Activated CD4-positive, CD25-positive, alpha-beta regulatory T cell (primary cell): ENCODE data around the gene GRM4.

Experiments used
- DNase-seq, 4 experiments: peaks; one replicate each; lab custom pipeline; 2025; lab: John Stamatoyannopoulos, UW

The GRM4 gene

DNA sequence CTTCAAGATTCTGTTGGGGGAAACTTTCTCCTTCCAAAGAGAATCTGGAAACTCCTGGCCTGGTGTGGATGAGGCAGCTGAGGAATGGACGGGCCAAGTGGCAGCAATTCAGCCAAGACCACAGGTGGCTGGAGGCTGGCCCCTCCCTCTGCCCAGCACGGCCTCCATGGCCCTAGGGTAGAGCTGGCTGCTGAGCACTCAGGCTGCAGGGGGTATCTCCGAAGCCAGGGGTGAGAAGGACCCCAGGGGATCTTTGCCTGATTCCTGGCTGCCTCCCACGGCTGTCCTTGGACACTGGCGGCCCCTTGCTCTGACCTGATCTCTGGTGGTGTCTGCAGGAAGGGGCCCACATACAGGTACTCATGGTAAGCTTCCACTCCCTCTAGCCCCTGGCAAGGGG lies 39.0 kb downstream of the GRM4 start:
- DNase-seq, result no peak

GRCh38 chr6:34106421-34106820 lies 39.5 kb downstream of the GRM4 start:
- no peak for DNase-seq

DNA sequence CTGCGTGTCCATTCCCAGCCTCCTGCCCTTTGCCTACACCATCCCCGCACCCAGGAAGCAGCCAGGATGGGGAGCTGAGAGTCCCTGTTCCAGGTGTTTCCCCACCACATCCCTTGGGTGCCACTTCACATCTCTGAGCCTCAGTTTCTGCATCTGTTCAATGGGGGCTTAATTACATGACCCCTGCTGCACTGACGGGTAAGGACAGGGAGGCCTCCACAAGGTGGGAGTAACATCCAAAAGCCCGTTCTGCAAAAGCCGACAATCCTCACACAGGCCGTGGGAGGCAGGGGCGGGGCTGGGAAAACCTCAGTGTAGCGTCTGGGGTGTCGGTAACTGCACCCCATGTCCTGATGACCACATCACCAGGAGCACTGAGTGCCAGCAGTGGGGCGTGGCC lies 41.3 kb downstream of the GRM4 start:
- no peak for DNase-seq

- DNase-seq, result no peak
Observed at GRCh38 chr6:34104186-34104585, 41.7 kb downstream of the GRM4 start.

DNA sequence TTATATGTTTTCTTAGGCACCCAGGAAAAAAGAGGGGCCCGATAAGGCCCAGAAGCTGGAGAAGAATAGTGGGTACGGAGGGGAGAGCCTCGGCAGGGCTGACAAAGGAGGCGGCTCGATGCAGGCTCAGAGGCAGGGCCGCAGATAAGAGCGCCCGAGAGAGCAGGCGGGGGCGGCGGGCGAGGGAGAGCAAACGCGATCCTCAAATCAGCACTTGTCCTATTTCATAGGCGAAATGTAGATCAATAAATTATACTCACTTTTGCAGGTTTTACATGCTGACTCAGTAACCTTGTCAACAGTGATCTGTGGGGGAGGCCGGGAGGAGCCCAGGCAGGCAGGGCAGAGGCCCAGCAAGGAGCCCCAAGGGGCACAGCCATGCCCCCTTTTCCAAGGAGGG lies 42.6 kb downstream of the GRM4 start:
- DNase-seq, result no peak

DNA sequence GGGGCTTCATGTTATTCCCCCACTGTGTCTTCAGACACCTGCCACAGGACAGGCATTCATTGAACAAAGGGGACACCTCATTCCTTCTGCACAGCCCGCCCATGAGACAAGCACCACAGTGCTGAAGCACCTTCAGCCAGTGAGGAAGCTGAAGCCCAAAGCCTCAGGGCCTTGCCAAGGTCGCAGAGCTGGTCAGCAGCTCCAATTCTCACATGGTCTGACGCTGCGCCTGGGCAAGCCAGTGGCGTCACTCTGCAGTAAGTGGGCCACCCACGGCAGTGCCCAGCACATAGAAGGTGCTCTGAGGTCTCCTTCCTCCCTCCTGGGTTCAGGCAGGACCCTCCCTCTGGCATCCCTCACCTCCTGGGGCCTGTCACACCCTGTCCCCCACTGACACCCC lies 43.2 kb downstream of the GRM4 start:
- DNase-seq, result no peak

- DNase-seq, result no peak
Observed at GRCh38 chr6:34102099-34102656, 43.7 kb downstream of the GRM4 start.

DNA sequence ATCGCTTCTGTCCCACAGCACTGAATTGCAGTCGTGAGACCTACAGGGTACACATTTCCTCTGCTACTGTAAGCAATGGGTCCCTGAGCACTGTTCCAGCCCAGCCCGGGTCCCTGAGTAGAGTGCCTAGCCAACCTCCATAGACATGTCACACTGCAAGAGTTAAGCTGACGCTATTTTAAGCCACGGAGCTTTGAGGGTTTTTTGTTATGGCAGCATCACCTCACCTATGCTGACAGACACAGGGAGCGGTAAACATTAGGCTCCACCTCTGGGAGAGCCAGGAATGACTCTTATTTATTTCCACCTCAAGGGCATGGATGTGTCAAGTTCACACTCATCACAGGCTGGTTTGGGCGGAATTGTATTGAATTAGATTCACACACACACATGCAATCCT lies 45.1 kb downstream of the GRM4 start:
- no peak for DNase-seq

- DNase-seq, result no peak
Observed at GRCh38 chr6:34099878-34100277, 46.0 kb downstream of the GRM4 start.

DNA sequence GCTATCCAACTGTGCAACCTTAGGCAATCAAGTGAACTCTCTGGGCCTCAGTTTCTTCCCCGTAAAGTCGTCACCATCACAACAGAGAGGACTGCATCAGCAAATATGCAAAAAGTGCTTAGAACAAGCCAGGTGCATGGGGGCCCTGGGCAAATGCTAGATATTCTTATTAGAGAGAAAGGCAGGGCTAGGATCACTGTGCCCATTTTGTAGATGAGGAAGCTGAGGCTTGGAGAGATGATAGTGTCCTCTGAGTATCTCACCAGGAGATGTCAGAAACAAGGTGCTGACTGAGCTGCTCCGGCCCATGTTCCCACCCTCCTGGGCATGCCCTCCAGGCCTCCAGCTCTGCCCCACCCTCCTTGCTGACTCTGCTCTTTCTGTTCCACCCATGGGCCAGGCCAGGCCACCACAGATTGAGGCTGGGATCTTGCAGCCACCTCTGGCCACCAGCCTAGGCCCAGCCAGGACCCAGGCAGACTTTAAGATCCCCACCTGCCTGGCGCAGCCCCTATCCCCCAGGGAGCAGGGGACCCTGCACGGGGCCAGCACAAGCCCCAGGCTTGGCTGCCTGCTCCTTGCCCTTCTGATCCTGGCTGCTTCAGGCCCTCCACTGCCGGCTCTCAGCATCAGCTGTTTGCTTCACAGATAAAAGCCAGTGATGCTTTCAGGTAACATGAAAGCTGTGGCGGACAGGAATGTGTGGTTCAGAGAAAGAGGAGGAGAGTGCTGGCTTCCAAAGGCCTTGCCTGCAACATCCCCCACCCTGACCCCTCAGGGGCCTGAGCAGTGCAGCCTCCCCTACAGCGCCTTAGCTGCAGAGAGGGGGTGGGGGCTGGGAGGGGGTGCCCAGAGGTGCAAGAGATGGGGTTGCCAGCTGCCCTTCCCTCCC lies 47.6 kb downstream of the GRM4 start:
- no peak for DNase-seq

DNA sequence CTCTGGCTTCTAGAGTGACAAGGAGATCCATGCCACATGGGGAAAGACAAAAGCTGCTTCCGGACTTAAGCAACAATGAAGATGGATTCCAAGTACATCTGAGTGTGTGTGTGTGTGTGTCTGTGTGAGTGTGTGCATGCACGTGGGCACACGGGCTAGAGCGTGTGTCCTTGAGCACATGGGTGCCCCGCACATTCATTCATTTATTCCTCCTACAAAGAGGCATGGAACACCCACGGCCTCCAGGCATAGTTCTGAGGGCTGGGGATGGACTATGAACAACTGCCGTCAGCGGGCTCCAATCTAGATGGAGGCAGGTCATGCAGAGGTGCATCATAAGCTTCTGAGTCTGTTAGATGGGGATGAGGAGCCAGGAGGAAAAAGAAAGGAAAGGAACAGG lies 49.1 kb downstream of the GRM4 start:
- no peak for DNase-seq

GRCh38 chr6:34096193-34096592 lies 49.7 kb downstream of the GRM4 start:
- DNase-seq, result no peak

- no peak for DNase-seq
Observed at GRCh38 chr6:34095741-34096140, 50.1 kb downstream of the GRM4 start.

- no peak for DNase-seq
Observed at GRCh38 chr6:34095136-34095505, 50.8 kb downstream of the GRM4 start.

DNA sequence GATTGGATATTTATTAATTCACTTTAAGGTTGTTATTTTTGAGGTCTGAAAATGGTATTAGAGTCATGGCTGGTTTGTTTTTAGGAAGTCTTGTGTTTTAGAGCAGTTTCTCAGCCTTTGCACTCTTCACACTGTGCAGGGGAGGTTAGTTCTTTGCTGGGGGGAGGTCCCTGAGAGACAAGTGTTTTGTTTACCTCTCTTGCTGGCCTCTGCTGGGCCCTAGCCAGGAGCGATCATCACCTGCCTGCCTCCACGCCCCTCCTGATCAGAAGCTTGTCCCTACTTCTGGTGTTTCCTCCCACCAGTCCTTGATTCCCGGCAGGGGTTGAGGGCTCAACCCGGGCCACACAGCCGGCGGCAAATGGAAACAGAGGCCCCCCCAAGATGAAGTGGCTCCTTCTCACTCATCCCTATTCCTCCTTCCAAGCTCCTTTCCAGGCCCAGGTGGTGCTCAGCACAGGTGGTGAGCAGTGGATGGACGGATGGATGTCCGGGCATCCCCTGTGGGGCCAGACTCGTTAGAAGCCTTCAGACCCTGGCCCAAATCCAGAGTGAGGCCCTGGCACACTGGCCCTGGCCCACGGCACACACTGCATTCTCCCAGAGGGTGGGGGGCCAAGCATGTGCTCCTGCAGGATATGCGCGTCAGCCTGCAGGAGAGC lies 51.3 kb downstream of the GRM4 start:
- DNase-seq, result no peak

DNA sequence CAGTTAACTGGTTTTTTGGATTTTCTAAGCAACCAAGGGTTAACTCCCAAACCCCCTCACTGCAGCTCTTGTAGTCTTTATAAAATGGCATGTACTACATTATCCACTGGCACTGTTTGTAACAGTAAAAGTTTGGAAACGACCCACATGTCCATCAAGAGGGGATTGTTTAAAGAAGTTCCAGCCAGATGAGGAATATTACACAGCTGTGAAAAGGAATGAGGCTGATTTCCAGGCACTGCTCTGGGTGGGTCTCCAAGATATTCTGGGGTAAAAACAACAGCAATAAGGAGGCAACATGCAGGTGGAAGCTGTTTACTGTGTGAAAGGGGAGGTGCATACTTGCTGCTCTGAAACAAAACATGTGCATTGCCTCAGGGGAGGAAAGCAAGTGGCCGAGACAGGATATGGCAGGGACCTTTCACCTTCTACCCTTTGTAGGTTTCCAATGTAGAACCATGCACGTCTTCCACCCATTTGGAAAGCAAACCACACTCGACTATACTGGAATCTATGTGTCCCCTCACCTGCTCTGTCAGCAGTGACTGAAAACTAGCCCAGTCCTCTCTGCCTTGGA lies 51.9 kb downstream of the GRM4 start:
- DNase-seq, result no peak

GRCh38 chr6:34093206-34093605 lies 52.7 kb downstream of the GRM4 start:
- DNase-seq, result no peak

GRCh38 chr6:34092631-34093030 lies 53.3 kb downstream of the GRM4 start:
- no peak for DNase-seq

GRCh38 chr6:34090935-34091334 lies 55.0 kb downstream of the GRM4 start:
- no peak for DNase-seq

GRCh38 chr6:34090529-34090928 lies 55.4 kb downstream of the GRM4 start:
- DNase-seq, result no peak

DNA sequence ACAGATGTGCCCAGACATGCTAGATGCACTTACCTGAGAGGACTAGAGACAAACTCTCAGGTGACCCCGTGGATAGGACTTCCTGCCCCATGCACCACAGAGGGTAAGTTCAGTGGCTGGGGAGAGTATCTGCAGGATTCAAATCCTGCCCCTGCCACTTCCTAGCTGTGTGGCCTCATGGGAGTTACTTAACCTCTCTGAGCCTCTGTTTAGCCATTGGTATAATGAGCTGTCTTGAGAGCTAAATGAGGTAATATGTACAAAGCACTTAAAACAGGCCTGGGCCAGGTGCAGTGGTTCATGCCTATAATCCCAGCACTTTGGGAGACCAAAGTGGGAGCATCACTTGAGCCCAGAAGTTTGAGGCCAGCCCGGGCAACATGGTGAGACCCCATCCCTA lies 59.3 kb downstream of the GRM4 start:
- no peak for DNase-seq

DNA sequence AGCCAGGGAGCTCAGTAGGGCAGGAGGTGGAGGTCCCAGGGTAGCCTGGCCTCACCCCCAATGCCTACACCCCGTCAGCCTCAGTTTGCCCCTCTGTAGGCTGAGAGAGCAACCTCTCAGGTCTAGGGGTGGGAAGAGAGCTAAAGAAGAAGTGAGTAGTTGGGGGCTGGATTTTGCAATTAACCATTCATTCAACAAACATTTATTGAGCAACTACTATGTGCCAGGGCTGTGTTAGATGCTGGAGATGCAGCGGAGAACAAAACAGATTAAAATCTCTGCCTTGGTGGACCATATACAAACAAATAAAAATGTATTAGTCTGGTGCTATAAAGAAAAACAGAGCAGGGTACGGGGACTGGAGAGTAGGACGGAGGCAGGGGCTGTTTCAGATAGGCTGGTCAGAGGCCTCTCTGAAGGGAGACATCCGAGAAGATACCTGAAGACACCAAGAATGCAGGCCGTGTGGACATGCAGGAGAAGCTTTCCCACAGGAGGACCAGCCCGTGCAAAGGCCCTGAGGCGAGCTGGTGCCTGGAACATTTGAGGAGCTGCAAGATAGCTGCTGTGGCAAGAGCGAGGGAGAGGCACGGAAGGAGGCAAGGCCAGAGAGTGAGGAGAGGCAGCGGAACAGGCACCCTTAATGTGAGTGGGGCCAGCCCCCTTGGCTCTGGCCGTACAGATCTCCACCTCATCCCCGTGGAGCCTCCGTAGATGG lies 60.3 kb downstream of the GRM4 start:
- DNase-seq, result no peak
